ENCODE data around the gene ZNF394. TPM values are rescaled to one million over a fixed set of nuclear protein-coding genes. Genes with fewer than 3 reads are reported as not detected.

The ZNF394 gene
- total RNA-seq, 1 donor from 2014 or later, result 16.8 TPM

- H3K9ac ChIP-seq, result no peak overlapping the region
- H3K79me2 ChIP-seq (ENCODE audit: low read depth), result peaks cover 62% of the 10 kb centered on the region
Measured at GRCh38 chr7:99478464-99479440, 21.3 kb downstream of the ZNF394 start.

GRCh38 chr7:99476107-99476506, 24.0 kb downstream of the ZNF394 start:
- Histone ChIP-seq H3K36me3 (no peaks in the 10 kb centered on the region), H2AFZ (replicated peaks) (no peak overlapping the region), H3K27me3 (no peaks in the 10 kb centered on the region), H3K4me1 (peaks cover 5% of the 10 kb centered on the region), H3K9me3 (ENCODE audit: low read depth) (no peaks in the 10 kb centered on the region), H3K27ac (no peak overlapping the region), H3K4me3 (no peak overlapping the region), H3F3A (ENCODE audit: low read depth) (peaks cover 9% of the 10 kb centered on the region), H3K9ac (no peak overlapping the region), H3K79me2 (ENCODE audit: low read depth) (peaks cover 72% of the 10 kb centered on the region), H4K20me1 (ENCODE audit: low read depth) (peaks cover 3% of the 10 kb centered on the region), H3K4me2 (no peak overlapping the region)
- Mint-ChIP-seq H3K36me3 (peaks cover 14% of the 10 kb centered on the region), H3K4me3 (no peak overlapping the region), H3K4me1 (peaks cover 13% of the 10 kb centered on the region), H3K27ac (peak overlapping the region; percentile 37), H3K27me3 (ENCODE audit: insufficient read depth, low read depth) (peaks cover 4% of the 10 kb centered on the region), H3K9me3 (no peaks in the 10 kb centered on the region)
- TF ChIP-seq EZH2phosphoT487 (IDR thresholded peaks at IDR 0.05) (no peak), EZH2 (IDR thresholded peaks at IDR 0.05) (no peak), CTCF (IDR thresholded peaks at IDR 0.05) (no peak)
- no peak for DNase-seq (ENCODE audit: low spot score)

More at GRCh38 chr7:99478464-99479440, 21.3 kb downstream of the ZNF394 start:
- Histone ChIP-seq H3K27ac (no peak overlapping the region), H3K36me3 (no peaks in the 10 kb centered on the region), H3K4me3 (no peak overlapping the region), H3K4me2 (no peak overlapping the region), H4K20me1 (ENCODE audit: low read depth) (peaks cover 3% of the 10 kb centered on the region), H3F3A (ENCODE audit: low read depth) (no peaks in the 10 kb centered on the region), H3K4me1 (peaks cover 3% of the 10 kb centered on the region), H3K9me3 (ENCODE audit: low read depth) (no peaks in the 10 kb centered on the region), H2AFZ (replicated peaks) (no peak overlapping the region), H3K27me3 (no peaks in the 10 kb centered on the region)
- DNase-seq (ENCODE audit: low spot score), result no peak
- no peak for TF ChIP-seq EZH2 (IDR thresholded peaks at IDR 0.05)
- no peak for TF ChIP-seq EZH2phosphoT487 (IDR thresholded peaks at IDR 0.05)
- no peak for TF ChIP-seq CTCF (IDR thresholded peaks at IDR 0.05)
- Mint-ChIP-seq H3K9me3 (no peaks in the 10 kb centered on the region), H3K36me3 (peaks cover 20% of the 10 kb centered on the region), H3K4me1 (peaks cover 6% of the 10 kb centered on the region), H3K4me3 (no peak overlapping the region), H3K27me3 (ENCODE audit: insufficient read depth, low read depth) (no peaks in the 10 kb centered on the region), H3K27ac (no peak overlapping the region)

GRCh38 chr7:99473315-99473596, 26.8 kb downstream of the ZNF394 start:
- peaks cover 14% of the 10 kb centered on the region for H3K4me1 Mint-ChIP-seq
- Histone ChIP-seq H3K4me2 (peak overlapping the region; percentile 79), H3K27me3 (peaks cover 10% of the 10 kb centered on the region), H3F3A (ENCODE audit: low read depth) (peaks cover 27% of the 10 kb centered on the region), H4K20me1 (ENCODE audit: low read depth) (peaks cover 3% of the 10 kb centered on the region), H3K4me1 (peaks cover 5% of the 10 kb centered on the region), H3K4me3 (peak overlapping the region; percentile 86), H3K9me3 (ENCODE audit: low read depth) (no peaks in the 10 kb centered on the region), H3K27ac (peak overlapping the region; percentile 18), H3K9ac (peak overlapping the region; percentile 84), H3K36me3 (no peaks in the 10 kb centered on the region), H3K79me2 (ENCODE audit: low read depth) (peaks cover 55% of the 10 kb centered on the region), H2AFZ (replicated peaks) (peak overlapping the region; percentile 84)
- H3K9me3 Mint-ChIP-seq, result no peaks in the 10 kb centered on the region
- DNase-seq (ENCODE audit: low spot score), result peak; percentile 54
- H3K36me3 Mint-ChIP-seq, result peaks cover 8% of the 10 kb centered on the region
- TF ChIP-seq EZH2phosphoT487 (IDR thresholded peaks at IDR 0.05) (no peak), EZH2 (IDR thresholded peaks at IDR 0.05) (no peak), CTCF (IDR thresholded peaks at IDR 0.05) (no peak)
- H3K27ac Mint-ChIP-seq, result peak overlapping the region; percentile 91
- H3K27me3 Mint-ChIP-seq (ENCODE audit: insufficient read depth, low read depth), result peaks cover 5% of the 10 kb centered on the region
- peak overlapping the region; percentile 98 for H3K4me3 Mint-ChIP-seq
